GM21723 (cell line): ENCODE data around the gene ARX.

Experiments
- ATAC-seq: cut with Tn5 transposase; IDR thresholded peaks from one replicate; pipeline ENCODE4 v1.9.1; 2021; ENCODE audit warnings: mild to moderate bottlenecking, moderate library complexity; ENCODE audit not compliant: unreplicated experiment

ARX gene

GRCh38 chrX:25015486-25016360 lies at the start of gene ARX:
Gene ARX (minus strand): TSS chrX:25015965. CDS start chrX:25015737, 228 bp downstream.
- ATAC-seq, result peak; percentile 49

GRCh38 chrX:25059273-25059672 lies 43.5 kb upstream of the ARX start:
- ATAC-seq, result no peak

- no peak for ATAC-seq
Measured at GRCh38 chrX:25052798-25053534, 37.2 kb upstream of the ARX start.

GRCh38 chrX:25049971-25050370 lies 34.2 kb upstream of the ARX start:
- no peak for ATAC-seq

GRCh38 chrX:25049357-25049756 lies 33.6 kb upstream of the ARX start:
- no peak for ATAC-seq

- ATAC-seq, result no peak
Measured at GRCh38 chrX:25048178-25048577, 32.4 kb upstream of the ARX start.

- no peak for ATAC-seq
Measured at GRCh38 chrX:25043192-25043591, 27.4 kb upstream of the ARX start.

GRCh38 chrX:25039036-25039435 lies 23.3 kb upstream of the ARX start:
- no peak for ATAC-seq

- ATAC-seq, result no peak
Measured at GRCh38 chrX:25034889-25035288, 19.1 kb upstream of the ARX start.

GRCh38 chrX:25029288-25029825 lies 13.6 kb upstream of the ARX start:
- no peak for ATAC-seq

- no peak for ATAC-seq
Measured at GRCh38 chrX:25028726-25029125, 13.0 kb upstream of the ARX start.

- no peak for ATAC-seq
Measured at GRCh38 chrX:25026576-25026975, 10.8 kb upstream of the ARX start.

GRCh38 chrX:25025615-25026014 lies 9.8 kb upstream of the ARX start:
- no peak for ATAC-seq

- no peak for ATAC-seq
Measured at GRCh38 chrX:25023908-25024307, 8.1 kb upstream of the ARX start.

- ATAC-seq, result no peak
Measured at GRCh38 chrX:25022499-25023325, 6.9 kb upstream of the ARX start.

- ATAC-seq, result peak; percentile 64
Measured at GRCh38 chrX:25020905-25021449, 5.2 kb upstream of the ARX start.

GRCh38 chrX:25020391-25020904 lies 4.7 kb upstream of the ARX start:
- peak; percentile 23 for ATAC-seq

GRCh38 chrX:25019707-25020390 lies 4.1 kb upstream of the ARX start:
- ATAC-seq, result no peak

- no peak for ATAC-seq
Measured at GRCh38 chrX:25018682-25019081, 2.9 kb upstream of the ARX start.
